ENCODE data around the gene SPTB.

GRCh38 chr14:64723691-64724577 lies 155.8 kb downstream of the SPTB start:
- TF ChIP-seq, protein P1, sequence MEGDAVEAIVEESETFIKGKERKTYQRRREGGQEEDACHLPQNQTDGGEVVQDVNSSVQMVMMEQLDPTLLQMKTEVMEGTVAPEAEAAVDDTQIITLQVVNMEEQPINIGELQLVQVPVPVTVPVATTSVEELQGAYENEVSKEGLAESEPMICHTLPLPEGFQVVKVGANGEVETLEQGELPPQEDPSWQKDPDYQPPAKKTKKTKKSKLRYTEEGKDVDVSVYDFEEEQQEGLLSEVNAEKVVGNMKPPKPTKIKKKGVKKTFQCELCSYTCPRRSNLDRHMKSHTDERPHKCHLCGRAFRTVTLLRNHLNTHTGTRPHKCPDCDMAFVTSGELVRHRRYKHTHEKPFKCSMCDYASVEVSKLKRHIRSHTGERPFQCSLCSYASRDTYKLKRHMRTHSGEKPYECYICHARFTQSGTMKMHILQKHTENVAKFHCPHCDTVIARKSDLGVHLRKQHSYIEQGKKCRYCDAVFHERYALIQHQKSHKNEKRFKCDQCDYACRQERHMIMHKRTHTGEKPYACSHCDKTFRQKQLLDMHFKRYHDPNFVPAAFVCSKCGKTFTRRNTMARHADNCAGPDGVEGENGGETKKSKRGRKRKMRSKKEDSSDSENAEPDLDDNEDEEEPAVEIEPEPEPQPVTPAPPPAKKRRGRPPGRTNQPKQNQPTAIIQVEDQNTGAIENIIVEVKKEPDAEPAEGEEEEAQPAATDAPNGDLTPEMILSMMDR (IDR thresholded peaks at IDR 0.05), result no peak
- no peak for TF ChIP-seq ZFX (IDR thresholded peaks at IDR 0.05; ENCODE audit: borderline replicate concordance)
